Vagina (tissue), 2 donors: ENCODE data around the gene RYR1. TPM values are rescaled to one million over a fixed set of nuclear protein-coding genes. Genes with fewer than 3 reads are reported as not detected.
"Not testable (repeated sequence)": the region's sequence is repeated elsewhere in the genome, so short reads cannot be mapped to it uniquely, and the experiment has no call there.

Source experiments
- DNase-seq, 2 donors: peaks; one replicate each; pipeline ENCODE4 v3.0.0-alpha.2; 2017; ENCODE audit errors: extremely low spot score in 2 of 2
- H3K27ac ChIP-seq: fragments of 200-600 bp; sonication (generic); one replicate; pipeline ENCODE4 v1.5.1; 2019
- H3K27me3 ChIP-seq: fragments of 200-600 bp; sonication (generic); one replicate; pipeline ENCODE4 v1.5.1; 2019
- H3K36me3 ChIP-seq, 2 donors: fragments of 200-600 bp; sonication (generic); one replicate each; pipeline ENCODE4 v1.5.1; 2017 to 2019
- H3K4me1 ChIP-seq: fragments of 200-600 bp; sonication (generic); one replicate; pipeline ENCODE4 v1.5.1; 2019
- H3K4me3 ChIP-seq, 2 donors: fragments of 200-600 bp; sonication (generic); 1 replicate in 1 of 2; 2 replicates in 1 of 2; pipeline ENCODE4 v1.5.1; 2016 to 2019
- H3K9me3 ChIP-seq: fragments of 200-600 bp; sonication (generic); one replicate; pipeline ENCODE4 v1.5.1; 2019
- POLR2A ChIP-seq, 2 donors: fragments of 450-650 bp; IDR thresholded peaks; one replicate each; pipeline ENCODE4 v1.6.1; 2017; ENCODE audit warnings: antibody characterized with exemption in 2 of 2, mild to moderate bottlenecking in 2 of 2, moderate library complexity in 2 of 2
- POLR2AphosphoS5 ChIP-seq, 2 donors: sonication (generic); formaldehyde crosslinking; IDR thresholded peaks; one replicate each; pipeline ENCODE4 v1.9.0; 2017; ENCODE audit warnings: antibody characterized with exemption in 2 of 2, mild to moderate bottlenecking in 2 of 2, low read depth in 1 of 2; ENCODE audit not compliant: insufficient read depth in 1 of 2
- intact Hi-C: fragments of 100-400 bp; cut with DNase I; formaldehyde crosslinking; loops from one replicate; pipeline ENCODE4 v1.15.1; 2023
- total RNA-seq: library from RNA; depleted of rRNA; stranded (reverse); fragments of >200 nt; gene quantifications from one replicate; pipeline ENCODE4 v1.2.3, GENCODE V29; 2016
- TF ChIP-seq, protein P1 (sequence below), 3 experiments: fragments of 450-650 bp in 2 of 3; fragments of 200-600 bp in 1 of 3; sonication (generic) in 1 of 3; IDR thresholded peaks; one replicate each; pipeline ENCODE4 v1.5.1; 2017 to 2019; ENCODE audit warnings: antibody characterized with exemption in 3 of 3, mild to moderate bottlenecking in 2 of 3, moderate library complexity in 2 of 3

Gene RYR1
- total RNA-seq, 1 donor from 2014 or later, result 1.5 TPM

DNA sequence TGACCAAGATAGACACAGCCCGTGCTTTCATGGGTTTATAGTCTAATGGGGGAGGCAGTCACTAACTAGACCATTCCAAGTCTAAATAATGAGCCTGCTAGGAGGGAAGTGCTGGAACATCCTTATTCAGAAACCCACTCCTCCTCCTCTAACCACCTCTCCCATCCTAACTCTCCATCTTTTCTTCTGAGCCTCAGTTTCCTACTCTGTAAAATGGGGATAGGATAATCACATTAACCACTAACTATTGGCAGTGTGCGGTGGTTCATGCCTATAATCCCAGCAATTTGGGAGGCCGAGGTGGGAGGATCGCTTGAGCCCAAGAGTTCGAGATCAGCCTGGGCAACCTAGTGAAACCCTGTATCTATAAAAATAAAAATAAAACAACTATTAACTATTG lies 115.6 kb downstream of the RYR1 start:
- no peak for DNase-seq
- no peak overlapping the region for H3K4me3 ChIP-seq
- no peaks in the 10 kb centered on the region for H3K9me3 ChIP-seq
- H3K27ac ChIP-seq, result no peak overlapping the region
- intact Hi-C loops, result loop anchor here (10.0 kb wide), 1 partner anchor 386 kb away; the partner anchor contains the start of genes MRPS12 and SARS2
- H3K36me3 ChIP-seq, result no peaks in the 10 kb centered on the region
- no peaks in the 10 kb centered on the region for H3K27me3 ChIP-seq
- H3K4me1 ChIP-seq, result peaks cover 8% of the 10 kb centered on the region
- TF ChIP-seq POLR2AphosphoS5 (IDR thresholded peaks at IDR 0.05; ENCODE audit: insufficient read depth in 1 of 2, low read depth in 1 of 2), result no peak
- TF ChIP-seq, protein P1, sequence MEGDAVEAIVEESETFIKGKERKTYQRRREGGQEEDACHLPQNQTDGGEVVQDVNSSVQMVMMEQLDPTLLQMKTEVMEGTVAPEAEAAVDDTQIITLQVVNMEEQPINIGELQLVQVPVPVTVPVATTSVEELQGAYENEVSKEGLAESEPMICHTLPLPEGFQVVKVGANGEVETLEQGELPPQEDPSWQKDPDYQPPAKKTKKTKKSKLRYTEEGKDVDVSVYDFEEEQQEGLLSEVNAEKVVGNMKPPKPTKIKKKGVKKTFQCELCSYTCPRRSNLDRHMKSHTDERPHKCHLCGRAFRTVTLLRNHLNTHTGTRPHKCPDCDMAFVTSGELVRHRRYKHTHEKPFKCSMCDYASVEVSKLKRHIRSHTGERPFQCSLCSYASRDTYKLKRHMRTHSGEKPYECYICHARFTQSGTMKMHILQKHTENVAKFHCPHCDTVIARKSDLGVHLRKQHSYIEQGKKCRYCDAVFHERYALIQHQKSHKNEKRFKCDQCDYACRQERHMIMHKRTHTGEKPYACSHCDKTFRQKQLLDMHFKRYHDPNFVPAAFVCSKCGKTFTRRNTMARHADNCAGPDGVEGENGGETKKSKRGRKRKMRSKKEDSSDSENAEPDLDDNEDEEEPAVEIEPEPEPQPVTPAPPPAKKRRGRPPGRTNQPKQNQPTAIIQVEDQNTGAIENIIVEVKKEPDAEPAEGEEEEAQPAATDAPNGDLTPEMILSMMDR (IDR thresholded peaks at IDR 0.05), result no peak
- TF ChIP-seq POLR2A (IDR thresholded peaks at IDR 0.05), result no peak

DNA sequence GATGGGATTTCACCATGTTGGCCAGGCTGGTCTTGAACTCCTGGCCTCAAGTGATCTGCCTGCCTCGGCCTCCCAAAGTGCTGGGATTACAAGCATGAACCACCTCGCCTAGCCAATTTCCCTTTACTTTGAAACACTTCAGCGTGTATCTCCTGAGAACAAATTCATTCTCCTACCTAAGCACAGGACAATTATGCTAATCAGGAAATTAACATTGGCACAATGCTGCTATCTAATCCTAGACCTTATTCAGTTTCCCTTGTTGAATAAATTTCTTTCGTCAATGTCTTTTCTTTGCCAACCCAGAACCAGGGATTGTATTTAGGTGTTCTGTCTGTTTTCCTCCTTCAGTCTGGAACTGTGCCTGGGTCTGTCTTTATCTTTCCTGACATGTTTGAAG lies 116.5 kb downstream of the RYR1 start:
- TF ChIP-seq, protein P1 (IDR thresholded peaks at IDR 0.05), result no peak
- no peak for TF ChIP-seq POLR2AphosphoS5 (IDR thresholded peaks at IDR 0.05; ENCODE audit: insufficient read depth in 1 of 2, low read depth in 1 of 2)
- TF ChIP-seq POLR2A (IDR thresholded peaks at IDR 0.05), result no peak
- no peaks in the 10 kb centered on the region for H3K4me1 ChIP-seq
- no peaks in the 10 kb centered on the region for H3K36me3 ChIP-seq
- H3K27ac ChIP-seq, result no peak overlapping the region
- intact Hi-C loops, result loop anchor here (10.0 kb wide), 1 partner anchor 385 kb away; the partner anchor contains the start of genes MRPS12 and SARS2
- H3K27me3 ChIP-seq, result no peaks in the 10 kb centered on the region
- H3K9me3 ChIP-seq, result no peaks in the 10 kb centered on the region
- H3K4me3 ChIP-seq, result no peak overlapping the region
- no peak for DNase-seq

DNA sequence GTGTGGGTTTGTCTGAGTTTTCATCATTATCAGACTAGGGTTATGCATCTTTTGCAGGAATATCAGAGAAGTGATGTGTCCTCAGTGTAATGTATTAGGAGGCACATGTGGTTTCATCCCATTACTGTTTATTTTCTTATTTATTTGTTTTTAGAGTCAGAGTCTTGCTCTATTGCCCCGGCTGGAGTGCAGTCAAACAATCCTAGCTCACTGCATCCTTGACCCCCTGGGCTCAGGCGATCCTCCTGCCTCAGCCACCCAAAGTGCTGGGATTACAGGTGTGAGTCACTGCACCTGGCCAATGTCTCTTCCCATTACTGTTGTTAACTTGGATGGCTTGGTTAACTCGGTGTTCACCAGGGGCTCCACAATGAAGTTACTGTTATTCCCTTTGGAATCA lies 116.9 kb downstream of the RYR1 start:
- intact Hi-C loops, result no loop called here
- no peaks in the 10 kb centered on the region for H3K27me3 ChIP-seq
- TF ChIP-seq POLR2A (IDR thresholded peaks at IDR 0.05) (no peak), POLR2AphosphoS5 (IDR thresholded peaks at IDR 0.05; ENCODE audit: insufficient read depth in 1 of 2, low read depth in 1 of 2) (no peak)
- TF ChIP-seq, protein P1 (IDR thresholded peaks at IDR 0.05), result no peak
- H3K27ac ChIP-seq, result no peak overlapping the region
- no peaks in the 10 kb centered on the region for H3K4me1 ChIP-seq
- no peak overlapping the region for H3K4me3 ChIP-seq
- H3K9me3 ChIP-seq, result no peaks in the 10 kb centered on the region
- no peaks in the 10 kb centered on the region for H3K36me3 ChIP-seq
- DNase-seq, result no peak

DNA sequence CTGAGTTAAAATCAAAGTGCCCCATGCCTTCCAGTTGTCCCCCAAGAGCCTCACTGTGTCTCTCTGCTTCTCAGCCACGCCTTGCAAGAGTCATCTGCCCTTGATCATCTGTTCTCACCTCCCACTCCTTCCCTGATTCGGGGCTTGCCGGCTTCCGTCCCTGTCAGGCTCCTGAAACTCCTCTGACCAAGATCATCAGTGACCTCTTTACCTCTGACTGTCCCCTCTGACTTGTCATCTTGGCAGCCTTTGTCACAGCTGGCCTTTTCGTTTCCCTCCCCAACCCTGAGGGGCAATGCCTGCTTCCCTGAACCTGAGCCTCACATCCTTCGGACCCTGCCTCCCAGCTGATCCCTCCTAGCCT lies 117.9 kb downstream of the RYR1 start:
- Histone ChIP-seq H3K9me3 (no peaks in the 10 kb centered on the region), H3K36me3 (no peaks in the 10 kb centered on the region), H3K27ac (no peak overlapping the region), H3K4me3 (no peak overlapping the region), H3K27me3 (no peaks in the 10 kb centered on the region), H3K4me1 (no peaks in the 10 kb centered on the region)
- intact Hi-C loops, result no loop called here
- no peak for DNase-seq
- TF ChIP-seq POLR2A (IDR thresholded peaks at IDR 0.05), result no peak
- TF ChIP-seq, protein P1 (IDR thresholded peaks at IDR 0.05), result no peak
- TF ChIP-seq POLR2AphosphoS5 (IDR thresholded peaks at IDR 0.05; ENCODE audit: insufficient read depth in 1 of 2, low read depth in 1 of 2), result no peak

DNA sequence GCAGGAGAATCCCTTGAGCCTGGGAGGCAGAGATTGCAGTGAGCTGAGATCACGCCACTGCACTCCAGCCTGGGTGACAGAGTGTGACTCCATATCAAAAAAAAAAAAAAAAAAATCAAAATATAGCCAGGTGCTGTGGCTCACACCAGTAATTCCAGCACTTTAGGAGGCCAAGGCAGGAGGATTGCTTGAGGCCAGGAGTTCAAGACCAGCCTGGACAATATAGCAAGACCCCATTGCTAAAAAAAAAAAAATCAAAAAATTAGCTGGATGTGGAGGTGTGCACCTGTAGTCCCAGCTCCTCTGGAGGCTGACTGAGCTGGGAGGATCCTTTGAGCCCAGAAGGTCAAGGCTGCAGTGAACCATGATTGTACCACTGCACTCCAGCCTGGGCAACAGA lies 119.7 kb downstream of the RYR1 start:
- H3K27me3 ChIP-seq, H3K27ac ChIP-seq, H3K4me3 ChIP-seq, DNase-seq, H3K36me3 ChIP-seq, H3K4me1 ChIP-seq, intact Hi-C loops, H3K9me3 ChIP-seq: not testable (repeated sequence)
